Tibial nerve (tissue), 4 donors: Measurements from ENCODE around the gene HIGD1A.

Experiments
- CTCF ChIP-seq, 5 experiments: fragments of 200-600 bp in 3 of 5; fragments of 450-650 bp in 2 of 5; sonication (generic) in 3 of 5; IDR thresholded peaks; one replicate each; pipeline ENCODE4 v1.5.1; 2016 to 2019; ENCODE audit warnings: antibody characterized with exemption in 5 of 5, mild to moderate bottlenecking in 3 of 5, moderate library complexity in 2 of 5
- EP300 ChIP-seq, 2 donors: sonication (generic); formaldehyde crosslinking; IDR thresholded peaks; one replicate each; pipeline ENCODE4 v1.6.1; 2017; ENCODE audit warnings: antibody characterized with exemption in 2 of 2, mild to moderate bottlenecking in 1 of 2
- POLR2A ChIP-seq, 2 donors: fragments of 450-650 bp; IDR thresholded peaks; one replicate each; pipeline ENCODE4 v1.6.1; 2017; ENCODE audit warnings: antibody characterized with exemption in 2 of 2, mild to moderate bottlenecking in 2 of 2, moderate library complexity in 2 of 2

- TF ChIP-seq CTCF (IDR thresholded peaks at IDR 0.05) (no peak), EP300 (IDR thresholded peaks at IDR 0.05) (no peak), POLR2A (IDR thresholded peaks at IDR 0.05) (no peak)
Observed at GRCh38 chr3:42801784-42802183, 2.5 kb downstream of the HIGD1A start.
